Pancreas (tissue), 10 donors: ENCODE results near the gene TARBP1. TPM values are rescaled to one million over a fixed set of nuclear protein-coding genes. Genes with fewer than 3 reads are reported as not detected.

Source experiments
- ATAC-seq, 4 donors: fragments of 200-7000 bp; cut with Tn5 transposase; one replicate each; pipeline versions ENCODE4 v1.8.0 to v1.9.1; 2020; ENCODE audit warnings: mild to moderate bottlenecking in 4 of 4, moderate library complexity in 4 of 4
- DNase-seq, 6 donors: peaks; one replicate each; pipeline ENCODE4 v3.0.0-alpha.2; 2020
- FAIRE-seq: peaks from 2 replicates; lab custom pipeline; 2012; peaks lifted over from hg19 to GRCh38; lab: Jason Lieb, UNC
- H3K27ac ChIP-seq, 4 donors: fragments of 200-600 bp; sonication (generic); 1 replicate in 3 of 4; 2 replicates in 1 of 4; pipeline versions ENCODE4 v1.5.0 to v1.8.0; 2020
- H3K27me3 ChIP-seq, 4 donors: fragments of 200-600 bp; one replicate each; pipeline ENCODE4 v1.8.0; 2021
- H3K36me3 ChIP-seq, 3 donors: fragments of 200-600 bp; sonication (generic) in 1 of 3; one replicate each; pipeline versions ENCODE4 v1.5.0 to v1.8.0; 2020 to 2021
- H3K4me1 ChIP-seq, 3 donors: fragments of 200-600 bp; one replicate each; pipeline ENCODE4 v1.8.0; 2021
- H3K4me3 ChIP-seq, 4 donors: fragments of 200-600 bp; sonication (generic) in 2 of 4; one replicate each; pipeline versions ENCODE4 v1.5.0 to v1.8.0; 2020 to 2021
- H3K9me3 ChIP-seq, 4 donors: fragments of 200-600 bp; one replicate each; pipeline ENCODE4 v1.8.0; 2021
- CTCF ChIP-seq, 4 donors: fragments of 200-600 bp; sonication (generic) in 3 of 4; IDR thresholded peaks; one replicate each; pipeline versions ENCODE4 v1.5.0 to v1.8.0; 2021; ENCODE audit warnings: antibody characterized with exemption in 4 of 4
- WGBS, 2 donors: extraction: QIAGEN DNeasy Blood & Tissue Kit; methylation state at CpG; one replicate each; pipeline ENCODE4 v1.1.7; 2013; 5-methylcytosine and 5-hydroxymethylcytosine counted together
- intact Hi-C, 3 donors: fragments of 100-400 bp; cut with DNase I; formaldehyde crosslinking; loops; one replicate each; pipeline versions ENCODE4 v1.11.1 to v1.14.2; 2022
- polyA plus RNA-seq, 2 donors: library from polyadenylated mRNA; stranded (reverse); fragments of 200-250 nt; gene quantifications; one replicate each; pipeline ENCODE4 v1.2.3, GENCODE V29; 2013
- total RNA-seq, 6 donors: library from RNA; stranded (reverse); fragmentation: NEBNext Ultra II Directional in 4 of 6; extraction: Animal tissue kit (Norgen Biotek cat#: 25700) in 4 of 6; gene quantifications; one replicate each; pipeline versions ENCODE4 v1.2.1 to v1.2.4, GENCODE V29; 2021 to 2023
- donor health status: healthy with polysubstance abuse.
- donor health status: DM: no; HTN: no; CAD: no; lungs with moderate emphysema.
- donor health status: DM: no; HTN: no; CAD: no.
- donor health status: control.
- donor health status: control.
- donor health status: Bipolar disorder and iron deficiency.
- donor health status: DM: yes; HTN: yes; CAD: no.
- donor health status: DM: no; HTN: no; CAD: no.
- donor health status: DM: no; HTN: no; CAD: no.
- donor health status: DM: yes; HTN: yes; CAD: no.

Gene TARBP1
- total and polyA plus RNA-seq, 8 donors: 11.0 to 52.2 (median 14.4) TPM

- H3K27me3 ChIP-seq: no peaks in the 10 kb centered on the region
- FAIRE-seq: no peak
- no peak overlapping the region for H3K4me3 ChIP-seq
- WGBS, 2 donors: 54 to 58% methylated on average over 8 of the region's 8 CpGs
- DNase-seq: no peak
- H3K4me1 ChIP-seq: peaks cover 0 to 6% (median 5%) of the 10 kb centered on the region in 3 donors
- peak in 3 of 4 donors; percentile 39 to 65 (median 40) for ATAC-seq
- no peak for TF ChIP-seq CTCF (IDR thresholded peaks at IDR 0.05)
- no peak overlapping the region for H3K27ac ChIP-seq
- intact Hi-C loops: no loop called here
- H3K36me3 ChIP-seq: peaks cover 0 to 5% (median 0%) of the 10 kb centered on the region in 3 donors
- H3K9me3 ChIP-seq: no peaks in the 10 kb centered on the region
These were observed 50.9 kb downstream of the TARBP1 start for GRCh38 chr1:234427950-234428646.

GRCh38 chr1:234413990-234414389, 65.0 kb downstream of the TARBP1 start:
- no peaks in the 10 kb centered on the region for H3K9me3 ChIP-seq
- TF ChIP-seq CTCF (IDR thresholded peaks at IDR 0.05): no peak
- no peak overlapping the region for H3K4me3 ChIP-seq
- ATAC-seq (no peak), DNase-seq (no peak), FAIRE-seq (no peak)
- intact Hi-C loops: no loop called here
- no peak overlapping the region for H3K27ac ChIP-seq
- no peaks in the 10 kb centered on the region for H3K27me3 ChIP-seq
- H3K36me3 ChIP-seq: peaks cover 0 to 21% (median 0%) of the 10 kb centered on the region in 3 donors
- no peaks in the 10 kb centered on the region for H3K4me1 ChIP-seq
- WGBS, 2 donors: 84 to 85% methylated on average over 4 of the region's 4 CpGs

DNA sequence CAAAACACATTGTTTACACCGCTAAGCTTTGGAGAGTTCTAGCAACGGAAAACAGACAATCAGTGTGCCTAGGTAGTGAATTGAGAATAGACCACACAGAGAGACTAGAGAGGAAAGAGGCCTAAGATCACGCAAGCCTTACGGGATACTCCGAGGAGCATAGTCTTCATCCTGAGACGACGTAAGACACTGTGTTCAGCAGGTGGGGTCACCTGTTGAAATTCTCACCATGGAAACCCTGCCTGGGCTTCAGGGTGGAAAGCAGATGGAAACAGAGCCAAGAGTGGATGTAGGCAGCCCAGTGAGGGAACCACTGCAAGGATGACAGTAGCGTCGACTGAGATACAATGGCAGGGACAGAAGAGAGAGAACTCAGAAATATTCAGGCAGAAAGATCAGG, 65.5 kb downstream of the TARBP1 start:
- no peak for FAIRE-seq
- no peak for DNase-seq
- Histone ChIP-seq H3K4me3 (no peak overlapping the region), H3K27me3 (no peaks in the 10 kb centered on the region), H3K27ac (no peak overlapping the region), H3K36me3 (peaks cover 0 to 21% (median 0%) of the 10 kb centered on the region in 3 donors), H3K9me3 (no peaks in the 10 kb centered on the region), H3K4me1 (no peaks in the 10 kb centered on the region)
- no peak for ATAC-seq
- intact Hi-C loops: no loop called here
- TF ChIP-seq CTCF (IDR thresholded peaks at IDR 0.05): no peak
- WGBS, 2 donors: 89 to 90% methylated on average over 9 of the region's 9 CpGs

- WGBS, 2 donors: 93 to 94% methylated on average over 11 of the region's 11 CpGs
- Histone ChIP-seq H3K9me3 (no peaks in the 10 kb centered on the region), H3K4me3 (no peak overlapping the region), H3K36me3 (peaks cover 0 to 21% (median 0%) of the 10 kb centered on the region in 3 donors), H3K4me1 (no peaks in the 10 kb centered on the region), H3K27me3 (no peaks in the 10 kb centered on the region), H3K27ac (no peak overlapping the region)
- no peak for TF ChIP-seq CTCF (IDR thresholded peaks at IDR 0.05)
- intact Hi-C loops: no loop called here
- FAIRE-seq (no peak), DNase-seq (no peak), ATAC-seq (no peak)
These were observed 66.1 kb downstream of the TARBP1 start for GRCh38 chr1:234412830-234413229.

- DNase-seq (no peak), FAIRE-seq (no peak), ATAC-seq (no peak)
- WGBS, 2 donors: 78 to 80% methylated on average over 5 of the region's 5 CpGs
- Histone ChIP-seq H3K4me1 (no peaks in the 10 kb centered on the region), H3K4me3 (no peak overlapping the region), H3K27me3 (no peaks in the 10 kb centered on the region), H3K27ac (no peak overlapping the region), H3K9me3 (no peaks in the 10 kb centered on the region), H3K36me3 (peaks cover 0 to 25% (median 0%) of the 10 kb centered on the region in 3 donors)
- TF ChIP-seq CTCF (IDR thresholded peaks at IDR 0.05): no peak
- intact Hi-C loops: no loop called here
These were observed 69.7 kb downstream of the TARBP1 start for GRCh38 chr1:234409328-234409727.
